Measurements from ENCODE around the gene FTO. TPM values are rescaled to one million over a fixed set of nuclear protein-coding genes. Genes with fewer than 3 reads are reported as not detected.

Gene FTO
- polyA plus RNA-seq, 2 of the 4 experiments (the other 2 are of a cell fraction), result 48.7 to 101 TPM

- ATAC-seq (peak in 1 of 2 experiments; percentile 39; a peak in 4 of 6 replicates), FAIRE-seq (no peak), DNase-seq (ENCODE audit: low read depth in 1 of 2, low spot score in 1 of 2) (no peak)
- H3K4me2 ChIP-seq, result peak overlapping the region; percentile 63
- H3K9me3 ChIP-seq, result peaks cover 8% of the 10 kb centered on the region; the same call in 1 of the 3 replicates
- WGBS (ENCODE audit: missing lambda C conversion rate), result 28% methylated on average over 3 of the region's 3 CpGs
- H3K4me3 ChIP-seq, result no peak overlapping the region
- no peak for TF ChIP-seq ZC3H11A (IDR thresholded peaks at IDR 0.05)
- no peak for TF ChIP-seq FOXS1 (CRISPR knock-in tag; IDR thresholded peaks at IDR 0.05)
- no peak for TF ChIP-seq PHF8 (IDR thresholded peaks at IDR 0.05; ENCODE audit: borderline replicate concordance, low read depth)
- TF ChIP-seq GATA3 (IDR thresholded peaks at IDR 0.05; ENCODE audit: borderline replicate concordance), result no peak
- TF ChIP-seq POLR2A (IDR thresholded peaks at IDR 0.05; ENCODE audit: low read length), result no peak
- no peak for TF ChIP-seq HOXA7 (CRISPR knock-in tag; IDR thresholded peaks at IDR 0.05)
- ChIA-PET POLR2A (no interaction called here), CTCF (interaction anchor here (0.6 to 4.2 kb wide), 7 partner anchors 9 to 1192 kb away, joined by 3 to 23 read pairs (median 3); no protein-coding TSS in a partner anchor)
- peaks cover 30% of the 10 kb centered on the region for H3K4me1 ChIP-seq
- H3K27ac ChIP-seq, result peak overlapping the region; percentile 39 to 47; a peak in 4 of 6 replicates
These were observed 41.1 kb downstream of the FTO start for GRCh38 chr16:53745086-53745485.

GRCh38 chr16:53745753-53746266, 41.9 kb downstream of the FTO start:
- no peak overlapping the region for H3K4me3 ChIP-seq
- no peak for TF ChIP-seq POLR2A (IDR thresholded peaks at IDR 0.05; ENCODE audit: low read length)
- no peak for TF ChIP-seq MAX (IDR thresholded peaks at IDR 0.05)
- TF ChIP-seq USF2 (IDR thresholded peaks at IDR 0.05), result peak; percentile 40
- ATAC-seq (peak; percentile 73 to 83), DNase-seq (ENCODE audit: low read depth in 1 of 2, low spot score in 1 of 2) (peak in 1 of 2 experiments; percentile 72), FAIRE-seq (no peak)
- peak overlapping the region; percentile 39 to 47; a peak in 5 of 6 replicates for H3K27ac ChIP-seq
- H3K4me2 ChIP-seq, result peak overlapping the region; percentile 63
- peaks cover 29% of the 10 kb centered on the region for H3K4me1 ChIP-seq
- peaks cover 8% of the 10 kb centered on the region; the same call in 1 of the 3 replicates for H3K9me3 ChIP-seq
- WGBS (ENCODE audit: missing lambda C conversion rate), result 58% methylated on average over 4 of the region's 4 CpGs
- POLR2A ChIA-PET, result no interaction called here
- CTCF ChIA-PET, result interaction anchor here (0.7 to 1.3 kb wide), 2 partner anchors 12 to 23 kb away, joined by 3 to 4 read pairs; no protein-coding TSS in a partner anchor

GRCh38 chr16:53752560-53752959, 48.6 kb downstream of the FTO start:
- Histone ChIP-seq H3K27ac (no peak overlapping the region), H3K4me1 (peaks cover 37% of the 10 kb centered on the region), H3K4me2 (no peak overlapping the region), H3K4me3 (no peak overlapping the region), H3K9me3 (peaks cover 5% of the 10 kb centered on the region; the same call in 1 of the 3 replicates)
- DNase-seq (ENCODE audit: low read depth in 1 of 2, low spot score in 1 of 2) (no peak), ATAC-seq (no peak), FAIRE-seq (no peak)
- WGBS (ENCODE audit: missing lambda C conversion rate), result 63% methylated on average over 1 of the region's 1 CpG
- ChIA-PET POLR2A (no interaction called here), CTCF (interaction anchor here (0.7 to 2.3 kb wide), 3 partner anchors 9 to 533 kb away, joined by 3 to 10 read pairs (median 7); no protein-coding TSS in a partner anchor)
- TF ChIP-seq MAFK (IDR thresholded peaks at IDR 0.05; ENCODE audit: partially characterized antibody) (no peak), E2F6 (IDR thresholded peaks at IDR 0.05; ENCODE audit: borderline replicate concordance, low read depth) (no peak), NR3C1 (IDR thresholded peaks at IDR 0.05) (no peak), HOXB5 (CRISPR knock-in tag; IDR thresholded peaks at IDR 0.05) (no peak), RFX5 (IDR thresholded peaks at IDR 0.05) (no peak), USF2 (IDR thresholded peaks at IDR 0.05) (no peak), GATA3 (IDR thresholded peaks at IDR 0.05; ENCODE audit: borderline replicate concordance) (no peak), REST (IDR thresholded peaks at IDR 0.05) (no peak), TP53 (CRISPR knock-in tag; IDR thresholded peaks at IDR 0.05) (no peak), TFCP2L1 (CRISPR knock-in tag; IDR thresholded peaks at IDR 0.05) (no peak), HEYL (CRISPR knock-in tag; IDR thresholded peaks at IDR 0.05) (no peak), CHD2 (IDR thresholded peaks at IDR 0.05; ENCODE audit: low read length, partially characterized antibody) (no peak)

Measured in A549 (cell line).